HL-60 (cell line): ENCODE measurements around the gene SPATA46.

ENCODE experiments used
- DNase-seq, 2 experiments: peaks; one replicate each; pipeline ENCODE4 v3.0.0-alpha.2; 2010 to 2020; ENCODE audit warnings: low read depth in 1 of 2, low spot score in 1 of 2
- H3K27ac ChIP-seq: fragments of 250-450 bp; sonication (Bioruptor Pico); replicated peaks from 2 replicates; pipeline ENCODE4 v1.5.1; 2020; ENCODE audit warnings: mild to moderate bottlenecking, moderate library complexity
- H3K27me3 ChIP-seq: fragments of 250-450 bp; sonication (Bioruptor Pico); 2 replicates; pipeline ENCODE4 v1.5.1; 2021; ENCODE audit warnings: mild to moderate bottlenecking, moderate library complexity; ENCODE audit not compliant: insufficient read depth, poor library complexity, severe bottlenecking
- H3K4me3 ChIP-seq: replicated peaks from 2 replicates; pipeline ENCODE4 v1.5.1; 2011; ENCODE audit warnings: mild to moderate bottlenecking, control low read depth, low read length; ENCODE audit not compliant: insufficient read depth
- GABPA ChIP-seq: IDR thresholded peaks from 2 replicates; pipeline ENCODE4 v1.6.1; 2012; ENCODE audit warnings: low read depth
- POLR2AphosphoS5 ChIP-seq: IDR thresholded peaks from 2 replicates; pipeline ENCODE4 v1.6.1; 2012; ENCODE audit warnings: low read depth
- SPI1 ChIP-seq: IDR thresholded peaks from 2 replicates; pipeline ENCODE4 v1.6.1; 2012; ENCODE audit warnings: low read depth, mild to moderate bottlenecking, borderline replicate concordance
- TF ChIP-seq, protein P1 (sequence below): IDR thresholded peaks from one replicate; pipeline ENCODE4 v1.5.1; 2011; ENCODE audit warnings: low read length, control low read depth, inconsistent platforms; ENCODE audit not compliant: insufficient read depth
- TF ChIP-seq, protein P2 (sequence below): IDR thresholded peaks from 2 replicates; pipeline ENCODE4 v1.6.1; 2012; ENCODE audit warnings: low read depth; ENCODE audit not compliant: insufficient replicate concordance

SPATA46 gene

DNA sequence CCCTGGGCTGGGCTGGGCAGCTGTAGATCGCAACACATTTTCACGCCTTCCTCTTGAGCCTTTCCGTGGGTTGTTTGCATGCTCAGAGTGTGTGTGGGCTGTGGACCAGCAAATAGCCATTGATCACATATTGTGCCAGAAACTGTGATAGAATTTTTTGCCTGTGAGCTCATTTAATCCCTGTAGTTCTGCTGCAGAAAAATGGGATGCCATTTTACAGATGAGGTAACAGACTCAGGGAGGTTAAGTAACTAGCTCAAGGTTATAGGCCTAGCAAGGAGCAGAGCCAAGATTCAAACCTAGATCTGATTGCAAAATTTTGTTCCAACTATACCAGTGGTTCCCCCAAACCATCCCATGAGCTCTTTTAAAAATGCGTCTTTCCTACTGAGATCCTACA, 10.5 kb downstream of the SPATA46 start:
- DNase-seq = no peak
- Histone ChIP-seq H3K4me3 (no peak overlapping the region), H3K27me3 (peaks cover 3% of the 10 kb centered on the region), H3K27ac (no peak overlapping the region)
- no peak for TF ChIP-seq SPI1

DNA sequence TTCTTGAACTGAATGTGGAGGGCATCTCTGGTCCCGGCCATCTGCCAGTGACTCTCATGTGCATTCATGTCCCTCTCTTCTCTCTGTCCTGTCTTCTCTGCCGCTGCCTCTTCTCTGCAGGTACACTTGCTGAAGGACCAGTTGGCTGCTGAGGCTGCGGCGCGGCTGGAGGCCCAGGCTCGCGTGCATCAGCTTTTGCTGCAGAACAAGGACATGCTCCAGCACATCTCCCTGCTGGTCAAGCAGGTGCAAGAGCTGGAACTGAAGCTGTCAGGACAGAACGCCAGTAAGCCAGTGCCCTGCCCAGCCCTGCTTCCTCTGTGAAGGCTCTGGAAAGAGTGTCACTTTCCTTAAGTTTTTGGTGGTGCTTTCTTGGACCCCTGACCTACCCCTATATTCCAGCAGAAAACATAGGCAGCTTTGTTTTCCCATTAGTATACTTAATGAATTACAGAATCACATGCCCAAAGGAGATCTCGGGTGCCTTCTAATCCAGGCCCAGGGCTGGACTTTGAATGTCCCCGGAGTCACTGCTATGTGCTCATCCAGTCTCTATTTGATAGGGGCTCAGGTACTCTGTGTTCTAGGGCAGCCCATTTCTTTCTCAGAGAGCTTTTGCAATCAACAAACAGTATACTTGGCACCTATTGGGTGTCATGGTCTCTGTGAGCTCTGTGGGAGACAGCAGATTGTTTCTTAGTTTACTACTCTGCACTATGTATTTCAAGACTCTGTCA, 11.2 kb downstream of the SPATA46 start:
- Histone ChIP-seq H3K4me3 (no peak overlapping the region), H3K27ac (no peak overlapping the region), H3K27me3 (peaks cover 3% of the 10 kb centered on the region)
- no peak for DNase-seq
- no peak for TF ChIP-seq POLR2AphosphoS5
- TF ChIP-seq GABPA = no peak
- TF ChIP-seq, protein P1, sequence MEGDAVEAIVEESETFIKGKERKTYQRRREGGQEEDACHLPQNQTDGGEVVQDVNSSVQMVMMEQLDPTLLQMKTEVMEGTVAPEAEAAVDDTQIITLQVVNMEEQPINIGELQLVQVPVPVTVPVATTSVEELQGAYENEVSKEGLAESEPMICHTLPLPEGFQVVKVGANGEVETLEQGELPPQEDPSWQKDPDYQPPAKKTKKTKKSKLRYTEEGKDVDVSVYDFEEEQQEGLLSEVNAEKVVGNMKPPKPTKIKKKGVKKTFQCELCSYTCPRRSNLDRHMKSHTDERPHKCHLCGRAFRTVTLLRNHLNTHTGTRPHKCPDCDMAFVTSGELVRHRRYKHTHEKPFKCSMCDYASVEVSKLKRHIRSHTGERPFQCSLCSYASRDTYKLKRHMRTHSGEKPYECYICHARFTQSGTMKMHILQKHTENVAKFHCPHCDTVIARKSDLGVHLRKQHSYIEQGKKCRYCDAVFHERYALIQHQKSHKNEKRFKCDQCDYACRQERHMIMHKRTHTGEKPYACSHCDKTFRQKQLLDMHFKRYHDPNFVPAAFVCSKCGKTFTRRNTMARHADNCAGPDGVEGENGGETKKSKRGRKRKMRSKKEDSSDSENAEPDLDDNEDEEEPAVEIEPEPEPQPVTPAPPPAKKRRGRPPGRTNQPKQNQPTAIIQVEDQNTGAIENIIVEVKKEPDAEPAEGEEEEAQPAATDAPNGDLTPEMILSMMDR = no peak
- TF ChIP-seq, protein P2, sequence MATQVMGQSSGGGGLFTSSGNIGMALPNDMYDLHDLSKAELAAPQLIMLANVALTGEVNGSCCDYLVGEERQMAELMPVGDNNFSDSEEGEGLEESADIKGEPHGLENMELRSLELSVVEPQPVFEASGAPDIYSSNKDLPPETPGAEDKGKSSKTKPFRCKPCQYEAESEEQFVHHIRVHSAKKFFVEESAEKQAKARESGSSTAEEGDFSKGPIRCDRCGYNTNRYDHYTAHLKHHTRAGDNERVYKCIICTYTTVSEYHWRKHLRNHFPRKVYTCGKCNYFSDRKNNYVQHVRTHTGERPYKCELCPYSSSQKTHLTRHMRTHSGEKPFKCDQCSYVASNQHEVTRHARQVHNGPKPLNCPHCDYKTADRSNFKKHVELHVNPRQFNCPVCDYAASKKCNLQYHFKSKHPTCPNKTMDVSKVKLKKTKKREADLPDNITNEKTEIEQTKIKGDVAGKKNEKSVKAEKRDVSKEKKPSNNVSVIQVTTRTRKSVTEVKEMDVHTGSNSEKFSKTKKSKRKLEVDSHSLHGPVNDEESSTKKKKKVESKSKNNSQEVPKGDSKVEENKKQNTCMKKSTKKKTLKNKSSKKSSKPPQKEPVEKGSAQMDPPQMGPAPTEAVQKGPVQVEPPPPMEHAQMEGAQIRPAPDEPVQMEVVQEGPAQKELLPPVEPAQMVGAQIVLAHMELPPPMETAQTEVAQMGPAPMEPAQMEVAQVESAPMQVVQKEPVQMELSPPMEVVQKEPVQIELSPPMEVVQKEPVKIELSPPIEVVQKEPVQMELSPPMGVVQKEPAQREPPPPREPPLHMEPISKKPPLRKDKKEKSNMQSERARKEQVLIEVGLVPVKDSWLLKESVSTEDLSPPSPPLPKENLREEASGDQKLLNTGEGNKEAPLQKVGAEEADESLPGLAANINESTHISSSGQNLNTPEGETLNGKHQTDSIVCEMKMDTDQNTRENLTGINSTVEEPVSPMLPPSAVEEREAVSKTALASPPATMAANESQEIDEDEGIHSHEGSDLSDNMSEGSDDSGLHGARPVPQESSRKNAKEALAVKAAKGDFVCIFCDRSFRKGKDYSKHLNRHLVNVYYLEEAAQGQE = no peak
- no peak for TF ChIP-seq SPI1

DNA sequence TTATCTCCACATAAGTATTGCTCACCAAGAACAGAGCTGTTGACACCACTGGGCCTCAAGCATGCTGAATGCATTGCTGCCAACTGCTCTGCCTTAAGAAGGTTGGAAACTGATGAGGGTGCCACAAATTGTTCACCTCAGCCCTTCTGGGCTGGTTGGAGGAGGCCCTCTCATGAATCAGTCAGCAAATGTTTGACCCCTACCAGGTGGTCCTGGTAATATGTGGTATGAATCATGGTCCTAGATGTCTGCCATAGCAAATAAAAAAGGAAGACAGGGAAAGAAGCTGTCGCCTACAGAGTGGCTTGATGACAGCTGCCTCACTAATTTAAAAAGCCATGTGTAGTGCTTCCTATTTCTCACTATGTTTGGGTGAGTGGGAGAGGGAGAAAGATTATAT, 12.2 kb downstream of the SPATA46 start:
- no peak overlapping the region for H3K27ac ChIP-seq
- peaks cover 3% of the 10 kb centered on the region for H3K27me3 ChIP-seq
- TF ChIP-seq, protein P2 = no peak
- TF ChIP-seq GABPA (no peak), POLR2AphosphoS5 (no peak), SPI1 (no peak)
- TF ChIP-seq, protein P1 = no peak
- DNase-seq = no peak
- no peak overlapping the region for H3K4me3 ChIP-seq

DNA sequence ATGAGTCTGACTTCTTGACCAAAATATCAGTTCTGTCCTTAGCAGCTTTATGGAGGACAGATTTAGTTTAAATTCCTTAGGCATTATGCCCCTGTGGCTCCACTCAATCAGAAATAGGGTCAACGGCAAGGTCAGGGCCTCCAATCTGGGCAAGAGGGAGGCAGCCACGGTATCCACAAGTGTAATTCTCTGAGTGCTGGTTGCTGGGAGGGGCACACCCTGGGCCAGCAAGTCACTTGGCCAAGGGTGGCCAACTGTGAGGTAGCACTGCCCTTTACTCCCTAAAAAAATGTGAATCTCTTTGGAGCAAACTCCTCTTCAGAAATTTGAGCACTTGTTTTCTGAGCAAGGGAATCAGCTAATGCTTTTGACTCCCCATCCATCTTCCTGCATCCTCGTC, 12.8 kb downstream of the SPATA46 start:
- no peak for TF ChIP-seq POLR2AphosphoS5
- TF ChIP-seq GABPA = no peak
- TF ChIP-seq SPI1 = no peak
- TF ChIP-seq, protein P2 = no peak
- TF ChIP-seq, protein P1 = no peak
- Histone ChIP-seq H3K27me3 (peaks cover 3% of the 10 kb centered on the region), H3K4me3 (no peak overlapping the region), H3K27ac (no peak overlapping the region)
- no peak for DNase-seq
